ENCODE measurements around the gene GSKIP. TPM values are rescaled to one million over a fixed set of nuclear protein-coding genes. Genes with fewer than 3 reads are reported as not detected.

The GSKIP gene
- total RNA-seq, 1 donor from 2014 or later, result 19.3 TPM

GRCh38 chr14:96391293-96392118 is 28.2 kb downstream of the GSKIP start:
- Mint-ChIP-seq H3K4me3 (peak overlapping the region; percentile 91), H3K27me3 (peaks cover 16% of the 10 kb centered on the region), H3K36me3 (ENCODE audit: low read depth) (no peaks in the 10 kb centered on the region), H3K9me3 (no peaks in the 10 kb centered on the region), H3K4me1 (peaks cover 9% of the 10 kb centered on the region), H3K27ac (peak overlapping the region; percentile 77)
- intact Hi-C loops (cut with micrococcal nuclease), result loop anchor here (1.0 kb wide), 3 partner anchors 28 to 857 kb away; partner anchors contain the start of genes ATG2B, GSKIP and PAPOLA
- DNase-seq, result peak; percentile 100

- Mint-ChIP-seq H3K27ac (no peak overlapping the region), H3K27me3 (peaks cover 16% of the 10 kb centered on the region), H3K36me3 (ENCODE audit: low read depth) (no peaks in the 10 kb centered on the region), H3K9me3 (no peaks in the 10 kb centered on the region), H3K4me3 (peak overlapping the region; percentile 91), H3K4me1 (peaks cover 9% of the 10 kb centered on the region)
- intact Hi-C loops (cut with micrococcal nuclease), result no loop called here
- DNase-seq, result peak; percentile 52
These were observed 29.9 kb downstream of the GSKIP start for GRCh38 chr14:96393071-96393691.

GRCh38 chr14:96394047-96394815 is 30.9 kb downstream of the GSKIP start:
- Mint-ChIP-seq H3K4me1 (peaks cover 9% of the 10 kb centered on the region), H3K36me3 (ENCODE audit: low read depth) (no peaks in the 10 kb centered on the region), H3K4me3 (no peak overlapping the region), H3K9me3 (no peaks in the 10 kb centered on the region), H3K27ac (no peak overlapping the region), H3K27me3 (peaks cover 17% of the 10 kb centered on the region)
- peak; percentile 51 for DNase-seq
- intact Hi-C loops (cut with micrococcal nuclease), result no loop called here

- Mint-ChIP-seq H3K36me3 (ENCODE audit: low read depth) (no peaks in the 10 kb centered on the region), H3K9me3 (no peaks in the 10 kb centered on the region), H3K4me3 (no peak overlapping the region), H3K27ac (no peak overlapping the region), H3K4me1 (no peaks in the 10 kb centered on the region), H3K27me3 (peaks cover 16% of the 10 kb centered on the region)
- intact Hi-C loops (cut with micrococcal nuclease), result no loop called here
- no peak for DNase-seq
These were observed 35.1 kb downstream of the GSKIP start for GRCh38 chr14:96398432-96398831.

GRCh38 chr14:96398921-96399320 is 35.6 kb downstream of the GSKIP start:
- no peak overlapping the region for H3K27ac Mint-ChIP-seq
- no peaks in the 10 kb centered on the region for H3K4me1 Mint-ChIP-seq
- DNase-seq, result no peak
- no peaks in the 10 kb centered on the region for H3K9me3 Mint-ChIP-seq
- no peaks in the 10 kb centered on the region for H3K36me3 Mint-ChIP-seq (ENCODE audit: low read depth)
- intact Hi-C loops (cut with micrococcal nuclease), result no loop called here
- peaks cover 16% of the 10 kb centered on the region for H3K27me3 Mint-ChIP-seq
- no peak overlapping the region for H3K4me3 Mint-ChIP-seq

GRCh38 chr14:96399405-96399804 is 36.1 kb downstream of the GSKIP start:
- no peak overlapping the region for H3K4me3 Mint-ChIP-seq
- no peak overlapping the region for H3K27ac Mint-ChIP-seq
- no peaks in the 10 kb centered on the region for H3K9me3 Mint-ChIP-seq
- intact Hi-C loops (cut with micrococcal nuclease), result no loop called here
- H3K4me1 Mint-ChIP-seq, result no peaks in the 10 kb centered on the region
- peaks cover 16% of the 10 kb centered on the region for H3K27me3 Mint-ChIP-seq
- DNase-seq, result no peak
- no peaks in the 10 kb centered on the region for H3K36me3 Mint-ChIP-seq (ENCODE audit: low read depth)

DNA sequence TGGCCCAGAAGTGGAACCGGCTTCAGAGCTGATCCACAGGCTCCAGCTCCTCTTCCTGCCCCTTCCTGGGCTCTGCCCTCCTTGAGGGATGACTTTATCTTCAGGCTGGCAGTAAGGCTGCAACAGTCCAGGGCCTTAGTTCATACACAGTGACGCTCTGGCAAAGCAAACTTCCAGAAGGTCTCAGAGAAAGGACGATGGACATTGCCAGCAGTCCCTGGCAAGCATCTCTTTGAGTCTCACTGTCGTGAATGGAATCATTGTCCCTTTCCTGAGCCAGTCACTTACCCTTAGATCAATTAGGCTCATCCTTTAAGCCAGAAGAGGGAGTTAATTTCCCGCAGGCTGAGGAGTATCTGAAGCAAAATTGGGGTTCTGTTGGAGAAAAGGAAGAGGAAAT is 37.2 kb downstream of the GSKIP start:
- no peak overlapping the region for H3K4me3 Mint-ChIP-seq
- H3K36me3 Mint-ChIP-seq (ENCODE audit: low read depth), result no peaks in the 10 kb centered on the region
- intact Hi-C loops (cut with micrococcal nuclease), result no loop called here
- peak; percentile 45 for DNase-seq
- H3K27me3 Mint-ChIP-seq, result peaks cover 13% of the 10 kb centered on the region
- no peaks in the 10 kb centered on the region for H3K9me3 Mint-ChIP-seq
- no peak overlapping the region for H3K27ac Mint-ChIP-seq
- no peaks in the 10 kb centered on the region for H3K4me1 Mint-ChIP-seq

GRCh38 chr14:96403409-96403808 is 40.1 kb downstream of the GSKIP start:
- intact Hi-C loops (cut with micrococcal nuclease), result no loop called here
- Mint-ChIP-seq H3K4me1 (no peaks in the 10 kb centered on the region), H3K4me3 (no peak overlapping the region), H3K9me3 (no peaks in the 10 kb centered on the region), H3K27ac (no peak overlapping the region), H3K27me3 (peaks cover 14% of the 10 kb centered on the region), H3K36me3 (ENCODE audit: low read depth) (no peaks in the 10 kb centered on the region)
- DNase-seq, result no peak

DNA sequence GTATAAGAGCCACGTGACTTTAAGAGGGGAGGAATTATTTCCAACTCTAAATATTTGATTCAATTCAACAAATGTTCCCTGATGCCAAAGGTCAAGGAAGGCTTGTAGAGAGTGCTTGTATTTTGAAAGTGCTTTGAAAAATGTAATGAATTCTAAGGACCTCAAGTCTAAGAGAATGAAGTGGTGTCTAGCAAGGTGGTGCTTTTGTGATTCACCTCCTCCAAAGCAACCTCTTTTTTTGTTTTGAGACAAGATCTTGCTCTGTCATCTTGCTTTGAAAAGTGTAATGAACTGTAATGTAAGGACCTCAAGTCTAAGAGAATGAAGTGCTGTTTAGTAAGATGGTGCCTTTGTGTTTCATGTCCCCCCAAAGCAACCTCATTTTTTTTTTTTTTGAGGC is 42.4 kb downstream of the GSKIP start:
- Mint-ChIP-seq H3K27me3 (peaks cover 9% of the 10 kb centered on the region), H3K27ac (no peak overlapping the region), H3K9me3 (no peaks in the 10 kb centered on the region), H3K36me3 (ENCODE audit: low read depth) (no peaks in the 10 kb centered on the region), H3K4me3 (no peak overlapping the region), H3K4me1 (no peaks in the 10 kb centered on the region)
- no peak for DNase-seq
- intact Hi-C loops (cut with micrococcal nuclease), result no loop called here

DNA sequence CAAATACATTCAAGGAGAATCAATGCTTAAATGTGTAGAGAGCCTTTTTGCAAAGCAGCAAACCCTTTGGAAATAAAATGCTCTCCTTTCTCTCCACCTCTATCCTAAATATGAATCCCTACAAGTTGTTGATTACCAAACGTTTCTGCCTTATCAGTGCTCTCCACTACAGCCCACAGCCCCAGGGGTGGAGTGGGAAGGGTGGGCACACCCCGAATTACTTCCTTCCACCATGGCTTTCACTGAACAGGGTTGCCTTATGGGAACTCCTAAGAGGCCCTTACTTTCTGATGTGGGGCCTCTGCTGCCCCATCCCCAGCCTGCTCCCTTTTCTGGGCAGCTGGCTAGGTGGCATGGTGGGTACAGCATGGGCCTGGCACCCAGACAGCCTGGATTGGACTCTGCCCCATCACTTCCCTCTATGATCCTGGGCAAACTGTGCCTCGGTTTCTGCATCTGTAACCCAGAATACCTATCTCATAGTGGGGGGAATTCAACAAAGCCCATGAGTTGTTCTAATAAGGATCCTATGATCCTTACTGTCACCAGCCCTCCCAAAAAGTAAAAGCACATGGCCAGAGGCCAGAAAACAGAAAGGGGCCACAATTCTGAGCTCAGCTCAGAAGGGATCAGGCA is 44.7 kb downstream of the GSKIP start:
- Mint-ChIP-seq H3K9me3 (no peaks in the 10 kb centered on the region), H3K27ac (no peak overlapping the region)

GRCh38 chr14:96408608-96409007 is 45.3 kb downstream of the GSKIP start:
- peaks cover 5% of the 10 kb centered on the region for H3K27me3 Mint-ChIP-seq
- intact Hi-C loops (cut with micrococcal nuclease), result no loop called here
- H3K9me3 Mint-ChIP-seq, result no peaks in the 10 kb centered on the region
- H3K4me3 Mint-ChIP-seq, result no peak overlapping the region
- no peaks in the 10 kb centered on the region for H3K4me1 Mint-ChIP-seq
- no peaks in the 10 kb centered on the region for H3K36me3 Mint-ChIP-seq (ENCODE audit: low read depth)
- no peak overlapping the region for H3K27ac Mint-ChIP-seq
- DNase-seq, result no peak

More for the DNA sequence above, 44.7 kb downstream of the GSKIP start:
- no peaks in the 10 kb centered on the region for H3K4me1 Mint-ChIP-seq
- peaks cover 7% of the 10 kb centered on the region for H3K27me3 Mint-ChIP-seq
- no peaks in the 10 kb centered on the region for H3K36me3 Mint-ChIP-seq (ENCODE audit: low read depth)
- H3K4me3 Mint-ChIP-seq, result no peak overlapping the region
- intact Hi-C loops (cut with micrococcal nuclease), result no loop called here
- no peak for DNase-seq

DNA sequence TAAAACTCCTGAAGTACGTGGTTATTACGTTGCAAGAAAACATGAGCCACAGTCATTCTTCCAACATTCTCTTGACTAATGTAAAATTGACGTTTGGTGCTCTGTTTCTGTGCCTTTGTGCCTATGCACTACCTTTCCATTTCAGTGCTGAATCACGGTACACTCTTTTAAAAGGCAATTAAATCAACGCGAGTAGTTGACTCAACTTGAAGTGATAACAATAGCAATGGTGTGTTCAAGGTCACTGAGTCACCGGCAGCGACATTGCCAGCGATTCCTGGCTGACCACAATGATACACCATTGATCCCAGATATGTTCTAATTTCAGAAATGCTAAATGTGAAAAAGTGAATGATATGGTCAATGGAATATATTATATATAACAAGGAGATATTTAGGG is 46.4 kb downstream of the GSKIP start:
- Mint-ChIP-seq H3K9me3 (no peaks in the 10 kb centered on the region), H3K27me3 (peaks cover 5% of the 10 kb centered on the region), H3K36me3 (ENCODE audit: low read depth) (no peaks in the 10 kb centered on the region), H3K27ac (no peak overlapping the region), H3K4me3 (no peak overlapping the region), H3K4me1 (no peaks in the 10 kb centered on the region)
- no peak for DNase-seq
- intact Hi-C loops (cut with micrococcal nuclease), result no loop called here

- Mint-ChIP-seq H3K9me3 (no peaks in the 10 kb centered on the region), H3K36me3 (ENCODE audit: low read depth) (no peaks in the 10 kb centered on the region), H3K4me3 (no peak overlapping the region), H3K27me3 (peaks cover 5% of the 10 kb centered on the region), H3K27ac (no peak overlapping the region), H3K4me1 (no peaks in the 10 kb centered on the region)
- intact Hi-C loops (cut with micrococcal nuclease), result no loop called here
- no peak for DNase-seq
These were observed 46.8 kb downstream of the GSKIP start for GRCh38 chr14:96410119-96410518.
